Adrenal gland (tissue), 12 donors: Measurements from ENCODE around the gene ZNF436. TPM values are rescaled to one million over a fixed set of nuclear protein-coding genes. Genes with fewer than 3 reads are reported as not detected.

Experiments used
- DNase-seq, 7 donors: peaks; one replicate each; pipeline ENCODE4 v3.0.0-alpha.2; 2019 to 2020
- H3K27ac ChIP-seq, 5 donors: fragments of 200-600 bp; sonication (generic) in 4 of 5; 1 replicate in 3 of 5; 2 replicates in 2 of 5; pipeline versions ENCODE4 v1.5.1 to v1.8.0; 2016 to 2020; ENCODE audit warnings: mild to moderate bottlenecking in 1 of 5
- H3K27me3 ChIP-seq: fragments of 200-600 bp; 2 replicates; pipeline ENCODE4 v1.8.0; 2021
- H3K36me3 ChIP-seq, 2 donors: fragments of 200-600 bp; replicated peaks in 1 of 2; 1 replicate in 1 of 2; 2 replicates in 1 of 2; pipeline versions ENCODE4 v1.5.1 to v1.8.0; 2018 to 2022
- H3K4me1 ChIP-seq, 2 donors: fragments of 200-600 bp; replicated peaks in 1 of 2; 1 replicate in 1 of 2; 2 replicates in 1 of 2; pipeline versions ENCODE4 v1.5.1 to v1.8.0; 2018 to 2021
- H3K4me3 ChIP-seq, 4 donors: fragments of 200-600 bp; sonication (generic) in 3 of 4; one replicate each; pipeline ENCODE4 v1.5.1; 2016 to 2018
- H3K9me3 ChIP-seq, 3 donors: fragments of 200-600 bp; sonication (generic) in 1 of 3; replicated peaks in 1 of 3; 1 replicate in 2 of 3; 2 replicates in 1 of 3; pipeline versions ENCODE4 v1.5.1 to v1.8.0; 2016 to 2021
- POLR2A ChIP-seq, 2 donors: fragments of 450-650 bp; IDR thresholded peaks; one replicate each; pipeline ENCODE4 v1.6.1; 2017; ENCODE audit warnings: antibody characterized with exemption in 2 of 2, mild to moderate bottlenecking in 2 of 2, moderate library complexity in 1 of 2
- WGBS, 4 donors: extraction: QIAGEN DNeasy Blood & Tissue Kit in 2 of 4; methylation state at CpG; one replicate each; pipeline versions ENCODE4 v1.1.5 to v1.1.7; 2013 to 2017; 5-methylcytosine and 5-hydroxymethylcytosine counted together
- intact Hi-C, 2 donors: fragments of 100-400 bp; cut with DNase I; formaldehyde crosslinking; loops; one replicate each; pipeline versions ENCODE4 v1.14.1 to v1.15.0; 2022 to 2023
- polyA plus RNA-seq, 3 donors: library from polyadenylated mRNA; stranded (reverse); fragments of 200-250 nt in 2 of 3; fragments of 350-450 nt in 1 of 3; fragmentation: Illumina TruSeq in 1 of 3; extraction: RNeasy Lipid Tissue Mini Kit (QIAGEN cat#74804) in 1 of 3; gene quantifications; one replicate each; pipeline ENCODE4 v1.2.3, GENCODE V29; 2013 to 2014
- total RNA-seq, 9 donors: library from RNA; depleted of rRNA in 4 of 9; stranded (reverse); fragments of >200 nt in 4 of 9; fragments of 120-200 nt in 1 of 9; fragmentation: NEBNext Ultra II Directional in 1 of 9; extraction: Animal tissue kit (Norgen Biotek cat#: 25700) in 1 of 9; gene quantifications; one replicate each; pipeline versions ENCODE4 v1.1.0 to v1.2.4, GENCODE V29; 2013 to 2023
- TF ChIP-seq, protein P1 (sequence below), 6 experiments: fragments of 450-650 bp in 4 of 6; fragments of 200-600 bp in 2 of 6; sonication (generic) in 1 of 6; IDR thresholded peaks; 1 replicate in 5 of 6; 2 replicates in 1 of 6; pipeline versions ENCODE4 v1.5.1 to v1.8.0; 2016 to 2021; ENCODE audit warnings: antibody characterized with exemption in 6 of 6, mild to moderate bottlenecking in 2 of 6, moderate library complexity in 1 of 6
- donor health status: healthy with polysubstance abuse.
- donor health status: Bipolar disorder and iron deficiency.
- donor health status: DM: yes; HTN: yes; CAD: no.
- donor health status: DM: no; HTN: no; CAD: no.
- donor health status: DM: no; HTN: no; CAD: no.
- donor health status: DM: yes; HTN: yes; CAD: no.

ZNF436 gene
- total and polyA plus RNA-seq, 12 donors, result 7.8 to 43.7 (median 20.2) TPM

DNA sequence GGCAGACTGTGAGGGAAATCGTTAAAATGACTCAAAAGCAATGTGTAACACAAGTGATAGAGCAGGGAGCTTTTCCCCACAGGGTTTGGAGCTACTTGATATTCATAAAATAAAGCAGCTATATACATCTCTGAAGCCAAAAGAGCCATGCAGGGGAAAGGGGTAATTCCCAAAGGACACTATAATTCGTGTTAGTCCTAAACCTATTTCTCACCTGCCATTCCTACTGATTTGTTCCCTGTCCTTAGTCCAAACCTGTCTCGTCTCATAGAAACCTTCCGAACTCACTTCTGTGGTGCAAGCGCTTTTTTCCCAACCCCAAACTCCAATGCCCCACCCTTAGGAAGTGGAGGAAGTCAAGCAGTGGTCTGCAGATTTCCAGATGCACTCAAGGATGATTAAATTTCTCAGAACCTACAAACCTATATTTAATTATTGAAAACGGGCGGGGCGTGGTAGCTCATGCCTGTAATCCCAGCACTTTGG, 24.6 kb downstream of the ZNF436 start:
- Histone ChIP-seq H3K27me3 (no peaks in the 10 kb centered on the region), H3K9me3 (no peaks in the 10 kb centered on the region), H3K36me3 (no peaks in the 10 kb centered on the region), H3K27ac (peak overlapping the region; percentile 83 to 99 (median 97)), H3K4me1 (peaks cover 24 to 37% of the 10 kb centered on the region in 2 donors), H3K4me3 (peak overlapping the region in 2 of 4 donors; percentile 50 to 97)
- intact Hi-C loops, result loop anchor here (5.0 to 10.0 kb wide), 2 partner anchors 52 to 140 kb away; partner anchors contain the start of gene ASAP3 (in 1 of the 2)
- no peak for TF ChIP-seq POLR2A (IDR thresholded peaks at IDR 0.05)
- TF ChIP-seq, protein P1, sequence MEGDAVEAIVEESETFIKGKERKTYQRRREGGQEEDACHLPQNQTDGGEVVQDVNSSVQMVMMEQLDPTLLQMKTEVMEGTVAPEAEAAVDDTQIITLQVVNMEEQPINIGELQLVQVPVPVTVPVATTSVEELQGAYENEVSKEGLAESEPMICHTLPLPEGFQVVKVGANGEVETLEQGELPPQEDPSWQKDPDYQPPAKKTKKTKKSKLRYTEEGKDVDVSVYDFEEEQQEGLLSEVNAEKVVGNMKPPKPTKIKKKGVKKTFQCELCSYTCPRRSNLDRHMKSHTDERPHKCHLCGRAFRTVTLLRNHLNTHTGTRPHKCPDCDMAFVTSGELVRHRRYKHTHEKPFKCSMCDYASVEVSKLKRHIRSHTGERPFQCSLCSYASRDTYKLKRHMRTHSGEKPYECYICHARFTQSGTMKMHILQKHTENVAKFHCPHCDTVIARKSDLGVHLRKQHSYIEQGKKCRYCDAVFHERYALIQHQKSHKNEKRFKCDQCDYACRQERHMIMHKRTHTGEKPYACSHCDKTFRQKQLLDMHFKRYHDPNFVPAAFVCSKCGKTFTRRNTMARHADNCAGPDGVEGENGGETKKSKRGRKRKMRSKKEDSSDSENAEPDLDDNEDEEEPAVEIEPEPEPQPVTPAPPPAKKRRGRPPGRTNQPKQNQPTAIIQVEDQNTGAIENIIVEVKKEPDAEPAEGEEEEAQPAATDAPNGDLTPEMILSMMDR (IDR thresholded peaks at IDR 0.05), result no peak
- 20 to 29% (median 27%) methylated on average over 8 of the region's 8 CpGs for WGBS, 4 donors
- DNase-seq, result no peak

DNA sequence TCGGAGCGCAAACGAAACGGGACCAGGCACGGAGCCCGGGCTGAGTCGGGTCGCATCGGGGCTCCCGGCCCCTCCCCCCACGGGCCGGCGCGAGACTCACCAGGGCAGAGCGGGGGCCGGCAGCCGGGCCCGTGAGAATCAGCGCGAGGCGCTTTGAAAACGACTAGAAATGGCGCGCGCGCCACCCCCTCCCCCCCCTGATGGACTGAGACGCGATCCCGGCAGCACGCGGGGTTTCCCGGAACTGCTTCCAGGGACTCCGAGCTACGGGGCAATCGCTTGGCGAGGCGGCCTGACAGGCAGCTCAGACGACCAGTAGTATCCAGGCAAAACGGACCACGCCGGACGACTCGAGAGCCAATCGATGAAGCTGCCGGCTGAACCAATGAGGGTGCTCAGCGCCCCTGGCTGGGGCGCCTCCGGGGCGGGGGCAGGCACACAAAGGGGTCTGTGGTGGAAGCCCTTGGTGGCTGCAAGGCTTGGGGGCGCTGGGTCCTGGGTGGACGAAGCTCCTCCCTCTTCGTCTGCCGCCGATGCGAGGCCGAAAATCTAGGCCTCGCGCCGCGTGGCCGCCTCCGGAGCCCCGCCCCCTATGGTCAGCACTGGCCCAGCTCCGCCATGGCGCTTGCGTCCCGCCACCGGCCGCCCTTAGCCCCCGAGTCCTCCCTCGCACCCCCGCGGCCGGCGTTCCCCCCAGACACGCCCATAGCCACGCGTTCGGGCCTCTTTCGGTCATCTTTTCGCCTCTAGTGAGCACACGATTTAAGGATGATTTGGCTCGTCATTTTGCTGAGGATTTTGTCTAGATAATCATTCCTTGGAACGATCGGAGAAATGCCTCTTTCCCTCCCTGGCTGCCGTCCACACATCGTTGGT, 25.3 kb downstream of the ZNF436 start, which contains the start of gene HNRNPR:
TSS of gene HNRNPR (minus strand) at position 174 of the 876 bp plus-strand sequence. CDS start 3,276 bp downstream, outside the sequence.
- H3K36me3 ChIP-seq, result no peaks in the 10 kb centered on the region
- intact Hi-C loops, result loop anchor here (5.0 to 10.0 kb wide), 2 partner anchors 53 to 140 kb away; partner anchors contain the start of gene ASAP3 (in 1 of the 2)
- peaks cover 29 to 43% of the 10 kb centered on the region in 2 donors for H3K4me1 ChIP-seq
- H3K27me3 ChIP-seq, result no peaks in the 10 kb centered on the region
- H3K9me3 ChIP-seq, result no peaks in the 10 kb centered on the region
- H3K4me3 ChIP-seq, result peak within 1 kb of the TSS; percentile 4 to 97 (median 68)
- H3K27ac ChIP-seq, result peak within 1 kb of the TSS; percentile 83 to 99 (median 97)
- DNase-seq, result peak; percentile 100
- TF ChIP-seq POLR2A (IDR thresholded peaks at IDR 0.05), result peak; percentile 51 to 90
- TF ChIP-seq, protein P1 (IDR thresholded peaks at IDR 0.05), result peak in 1 of 6 experiments; percentile 25
- 0 to 1% (median 0%) methylated on average over 38 to 87 of the region's 87 CpGs for WGBS, 4 donors

DNA sequence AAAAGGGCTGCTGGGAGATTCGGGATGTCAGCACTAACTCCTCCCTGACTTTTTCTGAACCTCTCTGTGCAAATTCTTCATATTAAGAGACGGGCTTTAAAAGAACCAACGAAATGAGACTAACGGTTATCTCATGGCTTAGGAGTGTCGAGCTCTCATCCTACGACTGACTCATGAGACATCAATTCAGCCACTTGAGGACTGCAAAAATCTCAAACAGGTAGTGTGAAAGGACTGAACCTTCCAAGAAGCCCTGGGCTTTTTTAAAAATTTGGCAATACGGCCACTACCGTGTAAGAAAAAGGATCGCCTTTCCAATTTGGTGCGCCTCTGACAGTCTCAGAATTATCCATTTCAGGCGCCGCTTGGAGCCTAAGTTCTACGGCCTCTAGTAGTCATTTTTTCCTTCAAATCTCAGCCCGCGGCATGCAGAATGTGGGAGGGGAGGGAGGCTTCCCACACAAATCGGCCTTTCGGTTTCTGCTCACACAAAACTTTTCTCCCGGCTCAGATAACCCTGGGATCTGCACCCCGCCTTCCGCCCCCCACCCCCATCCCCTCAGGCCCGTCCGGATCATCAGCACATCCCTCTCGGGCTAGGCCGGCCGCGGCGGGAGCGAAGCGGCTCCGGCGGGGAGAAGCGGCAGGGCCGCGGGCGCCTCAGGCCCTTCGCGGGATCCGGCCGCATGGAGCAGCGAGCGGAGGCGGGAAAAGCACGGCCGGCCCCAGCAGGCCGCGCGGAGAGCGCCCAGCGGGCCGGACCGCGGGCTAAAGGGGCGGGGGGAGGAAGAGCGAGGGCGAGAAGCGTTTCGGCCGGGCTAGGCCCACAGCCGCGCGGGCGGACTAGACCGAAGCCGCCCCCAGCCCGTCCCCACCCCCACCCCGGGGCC, 26.2 kb downstream of the ZNF436 start:
- 0 to 1% (median 0%) methylated on average over 22 to 66 of the region's 66 CpGs for WGBS, 4 donors
- peaks cover 29 to 52% of the 10 kb centered on the region in 2 donors for H3K4me1 ChIP-seq
- H3K36me3 ChIP-seq, result no peaks in the 10 kb centered on the region
- peak overlapping the region; percentile 4 to 97 (median 68) for H3K4me3 ChIP-seq
- peak overlapping the region; percentile 83 to 99 (median 97) for H3K27ac ChIP-seq
- no peaks in the 10 kb centered on the region for H3K9me3 ChIP-seq
- DNase-seq, result peak; percentile 47 to 73 (median 54)
- intact Hi-C loops, result loop anchor here (5.0 to 10.0 kb wide), 2 partner anchors 54 to 141 kb away; partner anchors contain the start of gene ASAP3 (in 1 of the 2)
- peak in 1 of 2 donors; percentile 46 for TF ChIP-seq POLR2A (IDR thresholded peaks at IDR 0.05)
- TF ChIP-seq, protein P1 (IDR thresholded peaks at IDR 0.05), result no peak
- no peaks in the 10 kb centered on the region for H3K27me3 ChIP-seq
